MCF 10A (cell line): ENCODE results near the gene KNTC1. TPM values are rescaled to one million over a fixed set of nuclear protein-coding genes. Genes with fewer than 3 reads are reported as not detected.

Experiments
- BruUV-seq: library from RNA; stranded (reverse); fragments of 400-500 nt; replicated peaks from 2 replicates; lab custom pipeline; 2021; lab: Mats Ljungman, UMichigan
- CTCF ChIA-PET: fragments of 300-600 bp; sonication (Branson Sonifier 250); formaldehyde crosslinking; extraction: SDS; loops from one replicate; lab custom pipeline; 2021; ENCODE audit warnings: antibody characterized with exemption, inconsistent platforms; lab: Yijun Ruan, JAX
- POLR2A ChIA-PET: fragments of 300-600, 350-650 bp; sonication (Branson Sonifier 250); formaldehyde crosslinking; extraction: SDS; loops from one replicate; lab custom pipeline; 2020; ENCODE audit warnings: antibody characterized with exemption, inconsistent platforms; lab: Yijun Ruan, JAX
- DNase-seq: peaks from one replicate; pipeline ENCODE4 v3.0.0-alpha.2; 2018; ENCODE audit not compliant: unreplicated experiment
- H3K27ac Mint-ChIP-seq: one replicate; pipeline ENCODE4 v1.8.0; 2022; ENCODE audit warnings: mild to moderate bottlenecking, low read depth, mixed read lengths; ENCODE audit not compliant: unreplicated experiment
- H3K27me3 Mint-ChIP-seq: one replicate; pipeline ENCODE4 v1.8.0; 2022; ENCODE audit warnings: mixed read lengths; ENCODE audit not compliant: insufficient read depth, unreplicated experiment
- H3K36me3 Mint-ChIP-seq: one replicate; pipeline ENCODE4 v1.8.0; 2022; ENCODE audit warnings: mild to moderate bottlenecking, moderate library complexity, mixed read lengths; ENCODE audit not compliant: insufficient read depth, unreplicated experiment
- H3K4me1 Mint-ChIP-seq: one replicate; pipeline ENCODE4 v1.8.0; 2022; ENCODE audit warnings: mixed read lengths; ENCODE audit not compliant: insufficient read depth, unreplicated experiment
- H3K4me3 Mint-ChIP-seq: one replicate; pipeline ENCODE4 v1.8.0; 2022; ENCODE audit warnings: mild to moderate bottlenecking, moderate library complexity, mixed read lengths; ENCODE audit not compliant: unreplicated experiment
- H3K9me3 Mint-ChIP-seq: one replicate; pipeline ENCODE4 v1.8.0; 2022; ENCODE audit warnings: mixed read lengths; ENCODE audit not compliant: unreplicated experiment
- CTCF ChIP-seq: fragments of 200-600 bp; IDR thresholded peaks from one replicate; pipeline ENCODE4 v1.8.0; 2022; ENCODE audit warnings: antibody characterized with exemption, mild to moderate bottlenecking; ENCODE audit not compliant: unreplicated experiment
- intact Hi-C: fragments of 100-400 bp; cut with micrococcal nuclease; formaldehyde crosslinking; loops from 2 replicates; pipeline ENCODE4 v1.14.1; 2022
- total RNA-seq: library from RNA; stranded (reverse); gene quantifications from 2 replicates; pipeline ENCODE4 v1.2.3, GENCODE V29; 2022

The KNTC1 gene
- total RNA-seq, 1 experiment from 2014 or later, result 26.1 TPM

- BruUV-seq, result no TSS peak
- no peaks in the 10 kb centered on the region for H3K4me1 Mint-ChIP-seq
- no peak for TF ChIP-seq CTCF
- no peaks in the 10 kb centered on the region for H3K27me3 Mint-ChIP-seq
- H3K36me3 Mint-ChIP-seq, result no peaks in the 10 kb centered on the region
- CTCF ChIA-PET, result interaction anchor here (0.6 kb wide), 1 partner anchor 21 kb away, joined by 6 read pairs; no protein-coding TSS in a partner anchor
- no peak overlapping the region for H3K27ac Mint-ChIP-seq
- no peak overlapping the region for H3K4me3 Mint-ChIP-seq
- POLR2A ChIA-PET, result no interaction called here
- intact Hi-C loops, result no loop called here
- no peaks in the 10 kb centered on the region for H3K9me3 Mint-ChIP-seq
- no peak for DNase-seq
Measured at GRCh38 chr12:122661246-122661645, 134.2 kb downstream of the KNTC1 start.

DNA sequence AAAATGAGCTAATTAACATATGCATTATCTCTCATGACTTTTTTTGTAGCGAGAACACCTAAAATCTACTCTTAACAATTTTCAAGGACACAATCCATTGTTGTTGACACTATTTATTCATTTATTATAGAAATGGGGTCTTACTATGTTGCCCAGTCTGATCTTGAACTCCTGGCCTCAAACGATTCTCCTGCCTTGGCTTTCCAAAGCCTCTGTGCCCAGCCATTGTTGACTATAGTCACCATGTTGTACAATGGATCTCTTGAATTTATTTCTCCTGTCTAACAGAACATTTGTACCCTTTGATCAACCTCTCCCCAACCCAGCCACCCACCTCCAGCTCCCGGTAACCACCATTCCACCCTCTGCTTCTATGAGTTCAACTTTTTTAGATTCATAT lies 134.9 kb downstream of the KNTC1 start:
- no peak for TF ChIP-seq CTCF
- ChIA-PET POLR2A (interaction anchor here (0.6 kb wide), 1 partner anchor 144 kb away, joined by 3 read pairs; no protein-coding TSS in a partner anchor), CTCF (no interaction called here)
- BruUV-seq, result no TSS peak
- Mint-ChIP-seq H3K27ac (no peak overlapping the region), H3K4me1 (no peaks in the 10 kb centered on the region), H3K4me3 (no peak overlapping the region), H3K36me3 (no peaks in the 10 kb centered on the region), H3K27me3 (no peaks in the 10 kb centered on the region), H3K9me3 (no peaks in the 10 kb centered on the region)
- DNase-seq, result no peak
- intact Hi-C loops, result no loop called here

GRCh38 chr12:122665349-122665748 lies 138.3 kb downstream of the KNTC1 start:
- peaks cover 8% of the 10 kb centered on the region for H3K4me1 Mint-ChIP-seq
- POLR2A ChIA-PET, result interaction anchor here (0.6 kb wide), 1 partner anchor 701 kb away, joined by 3 read pairs; no protein-coding TSS in a partner anchor
- no peak for TF ChIP-seq CTCF
- no peaks in the 10 kb centered on the region for H3K27me3 Mint-ChIP-seq
- no TSS peak for BruUV-seq
- H3K4me3 Mint-ChIP-seq, result no peak overlapping the region
- no peaks in the 10 kb centered on the region for H3K9me3 Mint-ChIP-seq
- H3K27ac Mint-ChIP-seq, result no peak overlapping the region
- intact Hi-C loops, result no loop called here
- CTCF ChIA-PET, result interaction anchor here (0.6 to 0.7 kb wide), 3 partner anchors 16 to 352 kb away, joined by 3 to 5 read pairs (median 4); no protein-coding TSS in a partner anchor
- no peak for DNase-seq
- H3K36me3 Mint-ChIP-seq, result no peaks in the 10 kb centered on the region

DNA sequence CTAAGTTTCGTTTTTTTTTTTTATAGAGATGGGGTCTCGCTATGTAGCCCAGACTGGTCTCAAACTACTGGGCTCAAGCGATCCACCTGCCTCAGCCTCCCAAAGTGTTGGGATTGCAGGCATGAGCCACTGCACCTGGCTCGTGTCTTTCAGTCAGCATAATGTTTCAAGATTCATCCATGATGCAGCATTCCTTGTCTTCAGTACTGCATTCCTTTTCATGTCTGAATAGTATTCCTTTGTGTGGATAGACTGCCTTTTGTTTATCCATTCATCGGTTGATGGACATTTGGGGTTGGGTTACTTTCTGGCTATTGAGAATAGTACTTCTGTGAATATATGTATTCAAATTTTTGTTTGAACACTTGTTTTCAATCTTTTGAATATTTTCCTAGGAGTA lies 138.7 kb downstream of the KNTC1 start:
- H3K4me3 Mint-ChIP-seq, result no peak overlapping the region
- POLR2A ChIA-PET, result no interaction called here
- H3K36me3 Mint-ChIP-seq, result no peaks in the 10 kb centered on the region
- no peaks in the 10 kb centered on the region for H3K27me3 Mint-ChIP-seq
- no peak overlapping the region for H3K27ac Mint-ChIP-seq
- no peak for TF ChIP-seq CTCF
- peaks cover 8% of the 10 kb centered on the region for H3K4me1 Mint-ChIP-seq
- CTCF ChIA-PET, result interaction anchor here (0.7 kb wide), 2 partner anchors 16 to 20 kb away, joined by 3 to 4 read pairs; no protein-coding TSS in a partner anchor
- DNase-seq, result no peak
- intact Hi-C loops, result no loop called here
- H3K9me3 Mint-ChIP-seq, result no peaks in the 10 kb centered on the region
- no TSS peak for BruUV-seq
